CD4-positive, alpha-beta T cell treated with Interleukin-15 for 1 hour (primary cell): Measurements from ENCODE around the gene PCBP3.

Experiments
- DNase-seq: peaks from one replicate; pipeline ENCODE4 v3.0.0-alpha.2; 2020

The PCBP3 gene

GRCh38 chr21:45989355-45990048 lies 346.0 kb downstream of the PCBP3 start:
- no peak for DNase-seq

DNA sequence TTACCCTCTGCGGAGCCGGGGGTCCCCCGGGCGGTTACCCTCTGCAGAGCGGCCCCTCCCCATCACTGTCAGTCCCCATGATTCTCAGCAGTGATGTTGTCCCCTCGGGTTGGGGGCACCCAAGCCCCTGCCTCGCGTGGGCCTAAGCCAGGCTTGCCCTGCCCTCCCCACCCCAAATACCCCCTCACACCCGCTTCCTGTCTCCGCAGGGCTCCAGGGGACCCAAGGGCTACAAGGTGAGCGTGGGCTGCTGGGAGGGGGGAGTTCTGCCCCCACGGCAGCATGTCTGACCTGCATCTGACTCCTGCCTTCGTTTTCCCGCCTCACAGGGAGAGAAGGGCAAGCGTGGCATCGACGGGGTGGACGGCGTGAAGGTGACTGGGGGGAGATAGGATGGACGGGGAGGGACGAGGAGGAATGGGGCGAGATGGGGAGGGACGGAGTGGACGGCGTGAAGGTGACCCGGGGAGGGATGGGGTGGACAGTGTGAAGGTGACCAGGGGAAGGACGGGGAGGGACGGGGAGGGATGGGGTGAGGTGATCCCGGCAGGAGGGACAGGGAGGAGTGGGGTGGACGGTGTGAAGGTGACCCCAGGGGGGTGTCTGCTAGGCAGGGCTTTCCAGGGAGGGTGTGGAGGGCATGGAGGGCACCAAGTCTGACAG lies 346.7 kb downstream of the PCBP3 start:
- DNase-seq, result peak; percentile 15

- peak; percentile 15 for DNase-seq
These were observed 347.4 kb downstream of the PCBP3 start for GRCh38 chr21:45990741-45991605.

GRCh38 chr21:45991606-45992300 lies 348.2 kb downstream of the PCBP3 start:
- peak; percentile 10 for DNase-seq
